ENCODE data around the gene RPL39L. TPM values are rescaled to one million over a fixed set of nuclear protein-coding genes. Genes with fewer than 3 reads are reported as not detected.
A peak's percentile ranks its signal among the peaks of the same experiment; 100 is the strongest.
"Not testable (repeated sequence)": the region's sequence is repeated elsewhere in the genome, so short reads cannot be mapped to it uniquely, and the experiment has no call there.

RPL39L gene
- total RNA-seq, 1 donor from 2014 or later: 19.3 TPM

- no peak for DNase-seq (ENCODE audit: extremely low read depth, low read depth, low spot score)
Measured at GRCh38 chr3:187145149-187145895, 6.0 kb upstream of the RPL39L start.

- DNase-seq (ENCODE audit: extremely low read depth, low read depth, low spot score): no peak
Measured at GRCh38 chr3:187139895-187140253, 578 bp upstream of the RPL39L start.

GRCh38 chr3:187136936-187137335, 2.4 kb downstream of the RPL39L start:
- DNase-seq (ENCODE audit: extremely low read depth, low read depth, low spot score): no peak

GRCh38 chr3:187136337-187136736, 3.0 kb downstream of the RPL39L start:
- DNase-seq (ENCODE audit: extremely low read depth, low read depth, low spot score): no peak

- not testable (repeated sequence) for DNase-seq (ENCODE audit: extremely low read depth, low read depth, low spot score)
Measured at GRCh38 chr3:187135172-187135690, 4.1 kb downstream of the RPL39L start.

- not testable (repeated sequence) for DNase-seq (ENCODE audit: extremely low read depth, low read depth, low spot score)
Measured at GRCh38 chr3:187133181-187133580, 6.1 kb downstream of the RPL39L start.

- DNase-seq (ENCODE audit: extremely low read depth, low read depth, low spot score): no peak
Measured at GRCh38 chr3:187132666-187133065, 6.6 kb downstream of the RPL39L start.

GRCh38 chr3:187131981-187132380, 7.3 kb downstream of the RPL39L start:
- no peak for DNase-seq (ENCODE audit: extremely low read depth, low read depth, low spot score)

GRCh38 chr3:187130346-187131066, 8.8 kb downstream of the RPL39L start:
- peak; percentile 54 for DNase-seq (ENCODE audit: extremely low read depth, low read depth, low spot score)

GRCh38 chr3:187125319-187126031, 13.8 kb downstream of the RPL39L start:
- no peak for DNase-seq (ENCODE audit: extremely low read depth, low read depth, low spot score)

- no peak for DNase-seq (ENCODE audit: extremely low read depth, low read depth, low spot score)
Measured at GRCh38 chr3:187122261-187122660, 17.0 kb downstream of the RPL39L start.

- no peak for DNase-seq (ENCODE audit: extremely low read depth, low read depth, low spot score)
Measured at GRCh38 chr3:187120326-187120725, 19.0 kb downstream of the RPL39L start.

GRCh38 chr3:187114511-187114910, 24.8 kb downstream of the RPL39L start:
- DNase-seq (ENCODE audit: extremely low read depth, low read depth, low spot score): no peak

- DNase-seq (ENCODE audit: extremely low read depth, low read depth, low spot score): no peak
Measured at GRCh38 chr3:187112934-187113793, 26.1 kb downstream of the RPL39L start.

- DNase-seq (ENCODE audit: extremely low read depth, low read depth, low spot score): no peak
Measured at GRCh38 chr3:187110156-187110555, 29.1 kb downstream of the RPL39L start.

GRCh38 chr3:187107989-187108388, 31.3 kb downstream of the RPL39L start:
- DNase-seq (ENCODE audit: extremely low read depth, low read depth, low spot score): no peak

- DNase-seq (ENCODE audit: extremely low read depth, low read depth, low spot score): no peak
Measured at GRCh38 chr3:187105700-187106099, 33.6 kb downstream of the RPL39L start.

- DNase-seq (ENCODE audit: extremely low read depth, low read depth, low spot score): no peak
Measured at GRCh38 chr3:187104933-187105332, 34.4 kb downstream of the RPL39L start.

GRCh38 chr3:187104342-187104741, 35.0 kb downstream of the RPL39L start:
- DNase-seq (ENCODE audit: extremely low read depth, low read depth, low spot score): no peak

- DNase-seq (ENCODE audit: extremely low read depth, low read depth, low spot score): no peak
Measured at GRCh38 chr3:187103251-187103650, 36.0 kb downstream of the RPL39L start.

All from glomerular endothelial cell (primary cell).